ENCODE measurements around the gene LMNTD2.

DNA sequence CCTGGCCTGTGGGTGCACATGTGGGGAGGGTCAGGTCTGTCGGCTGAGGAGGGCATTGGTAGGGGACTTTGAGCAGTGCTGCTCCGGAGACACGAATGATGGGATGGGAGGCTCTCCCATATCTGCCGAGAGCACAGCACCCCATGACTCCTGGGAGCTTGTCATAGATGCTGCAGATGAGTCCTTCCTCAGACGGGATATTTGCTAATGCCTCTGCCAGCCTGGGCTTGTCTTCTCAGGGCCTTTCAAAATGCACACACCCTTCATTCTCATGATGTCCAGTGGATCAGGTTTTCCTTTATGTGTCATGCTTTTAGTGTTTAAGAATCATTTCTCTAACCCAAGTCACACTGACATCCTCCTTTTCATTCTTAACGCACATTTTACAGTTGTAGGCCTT is 45.4 kb downstream of the LMNTD2 start:
- TF ChIP-seq, protein P1, sequence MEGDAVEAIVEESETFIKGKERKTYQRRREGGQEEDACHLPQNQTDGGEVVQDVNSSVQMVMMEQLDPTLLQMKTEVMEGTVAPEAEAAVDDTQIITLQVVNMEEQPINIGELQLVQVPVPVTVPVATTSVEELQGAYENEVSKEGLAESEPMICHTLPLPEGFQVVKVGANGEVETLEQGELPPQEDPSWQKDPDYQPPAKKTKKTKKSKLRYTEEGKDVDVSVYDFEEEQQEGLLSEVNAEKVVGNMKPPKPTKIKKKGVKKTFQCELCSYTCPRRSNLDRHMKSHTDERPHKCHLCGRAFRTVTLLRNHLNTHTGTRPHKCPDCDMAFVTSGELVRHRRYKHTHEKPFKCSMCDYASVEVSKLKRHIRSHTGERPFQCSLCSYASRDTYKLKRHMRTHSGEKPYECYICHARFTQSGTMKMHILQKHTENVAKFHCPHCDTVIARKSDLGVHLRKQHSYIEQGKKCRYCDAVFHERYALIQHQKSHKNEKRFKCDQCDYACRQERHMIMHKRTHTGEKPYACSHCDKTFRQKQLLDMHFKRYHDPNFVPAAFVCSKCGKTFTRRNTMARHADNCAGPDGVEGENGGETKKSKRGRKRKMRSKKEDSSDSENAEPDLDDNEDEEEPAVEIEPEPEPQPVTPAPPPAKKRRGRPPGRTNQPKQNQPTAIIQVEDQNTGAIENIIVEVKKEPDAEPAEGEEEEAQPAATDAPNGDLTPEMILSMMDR (IDR thresholded peaks at IDR 0.05; ENCODE audit: insufficient read depth, low read length): no peak
- TF ChIP-seq POLR2AphosphoS5 (IDR thresholded peaks at IDR 0.05; ENCODE audit: low read depth): no peak
- TF ChIP-seq, protein P2, sequence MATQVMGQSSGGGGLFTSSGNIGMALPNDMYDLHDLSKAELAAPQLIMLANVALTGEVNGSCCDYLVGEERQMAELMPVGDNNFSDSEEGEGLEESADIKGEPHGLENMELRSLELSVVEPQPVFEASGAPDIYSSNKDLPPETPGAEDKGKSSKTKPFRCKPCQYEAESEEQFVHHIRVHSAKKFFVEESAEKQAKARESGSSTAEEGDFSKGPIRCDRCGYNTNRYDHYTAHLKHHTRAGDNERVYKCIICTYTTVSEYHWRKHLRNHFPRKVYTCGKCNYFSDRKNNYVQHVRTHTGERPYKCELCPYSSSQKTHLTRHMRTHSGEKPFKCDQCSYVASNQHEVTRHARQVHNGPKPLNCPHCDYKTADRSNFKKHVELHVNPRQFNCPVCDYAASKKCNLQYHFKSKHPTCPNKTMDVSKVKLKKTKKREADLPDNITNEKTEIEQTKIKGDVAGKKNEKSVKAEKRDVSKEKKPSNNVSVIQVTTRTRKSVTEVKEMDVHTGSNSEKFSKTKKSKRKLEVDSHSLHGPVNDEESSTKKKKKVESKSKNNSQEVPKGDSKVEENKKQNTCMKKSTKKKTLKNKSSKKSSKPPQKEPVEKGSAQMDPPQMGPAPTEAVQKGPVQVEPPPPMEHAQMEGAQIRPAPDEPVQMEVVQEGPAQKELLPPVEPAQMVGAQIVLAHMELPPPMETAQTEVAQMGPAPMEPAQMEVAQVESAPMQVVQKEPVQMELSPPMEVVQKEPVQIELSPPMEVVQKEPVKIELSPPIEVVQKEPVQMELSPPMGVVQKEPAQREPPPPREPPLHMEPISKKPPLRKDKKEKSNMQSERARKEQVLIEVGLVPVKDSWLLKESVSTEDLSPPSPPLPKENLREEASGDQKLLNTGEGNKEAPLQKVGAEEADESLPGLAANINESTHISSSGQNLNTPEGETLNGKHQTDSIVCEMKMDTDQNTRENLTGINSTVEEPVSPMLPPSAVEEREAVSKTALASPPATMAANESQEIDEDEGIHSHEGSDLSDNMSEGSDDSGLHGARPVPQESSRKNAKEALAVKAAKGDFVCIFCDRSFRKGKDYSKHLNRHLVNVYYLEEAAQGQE (IDR thresholded peaks at IDR 0.05; ENCODE audit: insufficient replicate concordance, low read depth): no peak
